ENCODE results near the gene PALLD.

PALLD gene

GRCh38 chr4:168773388-168774195 is 276.7 kb downstream of the PALLD start:
- H3K9me3 ChIP-seq (ENCODE audit: insufficient read depth, low read depth, low read length) = peaks cover 19% of the 10 kb centered on the region; the same call in 1 of the 2 replicates
- H3K4me1 ChIP-seq (ENCODE audit: insufficient read depth, low read length) = no peaks in the 10 kb centered on the region
- 95% methylated on average over 10 of the region's 12 CpGs for WGBS
- H3K36me3 ChIP-seq (ENCODE audit: insufficient read depth, low read length) = no peaks in the 10 kb centered on the region; the same call in 1 of the 2 replicates
- no peak overlapping the region for H3K9ac ChIP-seq (ENCODE audit: low read depth, low read length)
- H3K4me3 ChIP-seq (ENCODE audit: low read length) = no peak overlapping the region
- no peaks in the 10 kb centered on the region for H3K27me3 ChIP-seq (ENCODE audit: insufficient read depth, low read length)
- H3K27ac ChIP-seq (ENCODE audit: low read depth, low read length) = no peak overlapping the region

GRCh38 chr4:168776382-168776781 is 279.5 kb downstream of the PALLD start:
- Histone ChIP-seq H3K36me3 (ENCODE audit: insufficient read depth, low read length) (no peaks in the 10 kb centered on the region; the same call in 1 of the 2 replicates), H3K27ac (ENCODE audit: low read depth, low read length) (no peak overlapping the region), H3K9me3 (ENCODE audit: insufficient read depth, low read depth, low read length) (peaks cover 19% of the 10 kb centered on the region; the same call in 1 of the 2 replicates), H3K4me1 (ENCODE audit: insufficient read depth, low read length) (no peaks in the 10 kb centered on the region), H3K4me3 (ENCODE audit: low read length) (no peak overlapping the region), H3K27me3 (ENCODE audit: insufficient read depth, low read length) (no peaks in the 10 kb centered on the region), H3K9ac (ENCODE audit: low read depth, low read length) (no peak overlapping the region)

DNA sequence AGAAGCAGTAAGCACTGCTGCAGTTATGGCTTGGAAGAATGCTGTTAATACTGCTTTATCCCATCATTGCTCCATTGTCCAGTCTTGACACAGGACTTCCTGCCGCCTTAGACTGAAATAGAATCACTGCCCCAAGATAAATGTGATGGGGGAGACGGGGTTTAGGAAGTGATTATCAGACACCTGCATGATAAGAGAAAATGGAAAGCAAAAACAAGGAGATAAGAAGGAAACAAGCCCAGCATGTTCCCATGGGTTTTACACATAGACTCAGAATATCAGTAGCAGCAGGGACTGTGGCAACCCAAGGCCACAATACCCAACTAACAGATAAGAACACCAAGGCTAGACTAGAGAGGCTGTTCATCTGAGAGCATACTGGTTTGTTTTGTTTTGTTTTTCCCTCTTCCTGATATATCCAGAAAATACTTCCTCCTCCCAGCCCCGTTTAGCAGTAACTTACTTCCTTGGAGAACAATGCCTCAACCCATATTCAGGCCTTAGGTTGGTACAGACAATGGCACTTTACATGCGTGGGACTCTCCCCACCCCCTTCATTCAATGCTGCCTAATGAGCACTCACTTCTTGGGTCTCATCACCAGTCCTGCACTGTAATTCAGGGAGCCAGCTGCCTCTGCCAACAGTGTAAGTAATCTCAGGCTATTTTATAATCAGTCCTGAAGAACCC is 280.6 kb downstream of the PALLD start:
- Histone ChIP-seq H3K36me3 (ENCODE audit: insufficient read depth, low read length) (no peaks in the 10 kb centered on the region; the same call in 1 of the 2 replicates), H3K27ac (ENCODE audit: low read depth, low read length) (no peak overlapping the region), H3K4me1 (ENCODE audit: insufficient read depth, low read length) (no peaks in the 10 kb centered on the region), H3K9ac (ENCODE audit: low read depth, low read length) (no peak overlapping the region), H3K27me3 (ENCODE audit: insufficient read depth, low read length) (no peaks in the 10 kb centered on the region), H3K4me3 (ENCODE audit: low read length) (no peak overlapping the region), H3K9me3 (ENCODE audit: insufficient read depth, low read depth, low read length) (peaks cover 19% of the 10 kb centered on the region; the same call in 1 of the 2 replicates)
- WGBS = 80% methylated on average over 4 of the region's 4 CpGs

DNA sequence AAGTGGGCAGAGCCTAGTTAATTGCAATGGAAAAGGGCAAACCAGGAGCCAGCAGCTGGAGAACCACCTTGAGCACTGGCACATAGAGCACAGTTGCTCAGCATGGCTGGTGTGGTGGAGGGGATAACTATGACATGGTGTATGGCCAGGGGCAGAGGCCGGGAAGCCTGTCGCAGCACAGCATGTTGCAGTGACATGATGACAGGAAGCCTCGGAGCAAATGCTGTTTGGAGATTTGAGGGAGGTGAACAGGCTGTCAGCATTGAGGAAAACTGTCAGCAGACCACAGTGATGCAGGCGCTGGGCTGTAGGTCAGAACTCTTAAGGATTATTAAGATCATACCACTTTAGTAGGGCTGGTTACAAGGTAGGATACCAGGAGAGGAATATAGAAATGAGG is 284.5 kb downstream of the PALLD start:
- no peaks in the 10 kb centered on the region for H3K27me3 ChIP-seq (ENCODE audit: insufficient read depth, low read length)
- no peak overlapping the region for H3K9ac ChIP-seq (ENCODE audit: low read depth, low read length)
- H3K4me3 ChIP-seq (ENCODE audit: low read length) = no peak overlapping the region
- WGBS = 85% methylated on average over 4 of the region's 4 CpGs
- no peaks in the 10 kb centered on the region for H3K36me3 ChIP-seq (ENCODE audit: insufficient read depth, low read length)
- H3K9me3 ChIP-seq (ENCODE audit: insufficient read depth, low read depth, low read length) = peaks cover 4% of the 10 kb centered on the region; the same call in 1 of the 2 replicates
- peaks cover 15% of the 10 kb centered on the region for H3K4me1 ChIP-seq (ENCODE audit: insufficient read depth, low read length)
- no peak overlapping the region for H3K27ac ChIP-seq (ENCODE audit: low read depth, low read length)

DNA sequence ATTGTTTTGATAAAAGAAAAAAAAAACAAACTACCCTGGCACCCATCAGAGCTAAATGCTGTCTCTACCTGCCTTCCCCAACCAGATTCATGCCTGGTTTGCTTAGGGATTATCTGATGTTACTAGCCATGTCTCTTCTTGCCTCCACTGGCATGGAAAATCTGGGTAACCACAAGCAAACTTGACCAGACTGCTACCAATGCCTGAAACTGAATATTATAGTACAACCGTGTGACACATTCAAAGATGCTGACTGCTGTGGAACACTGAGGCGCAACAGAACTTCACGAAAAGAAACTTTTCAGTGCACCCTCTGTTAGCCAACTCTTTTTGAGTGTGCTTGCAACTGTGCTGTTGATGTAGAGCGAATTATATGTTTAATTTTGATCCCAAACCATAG is 285.1 kb downstream of the PALLD start:
- H3K4me3 ChIP-seq (ENCODE audit: low read length) = no peak overlapping the region
- no peak overlapping the region for H3K27ac ChIP-seq (ENCODE audit: low read depth, low read length)
- H3K27me3 ChIP-seq (ENCODE audit: insufficient read depth, low read length) = no peaks in the 10 kb centered on the region
- 97% methylated on average over 4 of the region's 4 CpGs for WGBS
- H3K36me3 ChIP-seq (ENCODE audit: insufficient read depth, low read length) = no peaks in the 10 kb centered on the region
- no peak overlapping the region for H3K9ac ChIP-seq (ENCODE audit: low read depth, low read length)
- no peaks in the 10 kb centered on the region for H3K9me3 ChIP-seq (ENCODE audit: insufficient read depth, low read depth, low read length)
- H3K4me1 ChIP-seq (ENCODE audit: insufficient read depth, low read length) = peaks cover 15% of the 10 kb centered on the region

- Histone ChIP-seq H3K27ac (ENCODE audit: low read depth, low read length) (no peak overlapping the region), H3K4me3 (ENCODE audit: low read length) (no peak overlapping the region), H3K4me1 (ENCODE audit: insufficient read depth, low read length) (peaks cover 15% of the 10 kb centered on the region), H3K36me3 (ENCODE audit: insufficient read depth, low read length) (no peaks in the 10 kb centered on the region), H3K9me3 (ENCODE audit: insufficient read depth, low read depth, low read length) (no peaks in the 10 kb centered on the region), H3K9ac (ENCODE audit: low read depth, low read length) (no peak overlapping the region), H3K27me3 (ENCODE audit: insufficient read depth, low read length) (no peaks in the 10 kb centered on the region)
- WGBS = 90% methylated on average over 5 of the region's 5 CpGs
Observed at GRCh38 chr4:168782439-168782838, 285.6 kb downstream of the PALLD start.

DNA sequence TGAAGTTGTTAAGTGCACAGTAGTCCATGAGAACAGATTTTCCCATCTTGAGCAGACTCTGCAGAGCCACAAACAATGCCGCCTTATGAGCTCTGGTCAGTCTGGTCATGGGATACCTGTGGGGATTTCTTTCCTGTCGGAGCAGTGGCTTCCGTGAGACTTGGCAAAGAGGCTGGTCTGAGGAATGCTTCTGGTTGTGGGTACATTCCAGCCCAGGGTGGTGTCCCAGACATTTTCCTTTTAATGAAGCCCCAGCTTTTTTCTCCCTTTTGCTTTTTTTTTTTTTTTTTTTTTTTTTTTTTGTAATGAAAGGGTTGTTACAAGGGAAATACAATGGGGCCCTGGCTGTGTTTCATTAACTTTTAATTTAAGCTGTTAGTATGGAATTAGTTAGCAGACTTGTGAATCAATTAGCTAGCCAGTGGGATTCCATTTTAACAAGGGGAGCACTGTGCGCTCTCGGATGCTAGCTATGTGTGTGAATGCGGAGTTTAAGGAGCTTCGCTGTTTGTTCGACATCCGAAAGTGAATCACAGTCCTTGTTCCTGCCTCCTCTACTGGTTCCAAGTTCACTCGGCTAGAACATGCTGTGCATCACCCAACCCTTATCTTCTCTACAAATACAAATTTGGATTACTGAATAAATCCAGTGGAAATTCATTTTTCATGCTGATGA is 288.1 kb downstream of the PALLD start:
- H3K9me3 ChIP-seq (ENCODE audit: insufficient read depth, low read depth, low read length) = no peaks in the 10 kb centered on the region
- H3K4me3 ChIP-seq (ENCODE audit: low read length) = no peak overlapping the region
- no peaks in the 10 kb centered on the region for H3K36me3 ChIP-seq (ENCODE audit: insufficient read depth, low read length)
- H3K27me3 ChIP-seq (ENCODE audit: insufficient read depth, low read length) = no peaks in the 10 kb centered on the region
- WGBS = 80% methylated on average over 10 of the region's 10 CpGs
- peak overlapping the region; percentile 53; the same call in 1 of the 2 replicates for H3K27ac ChIP-seq (ENCODE audit: low read depth, low read length)
- peaks cover 21% of the 10 kb centered on the region for H3K4me1 ChIP-seq (ENCODE audit: insufficient read depth, low read length)
- H3K9ac ChIP-seq (ENCODE audit: low read depth, low read length) = no peak overlapping the region

DNA sequence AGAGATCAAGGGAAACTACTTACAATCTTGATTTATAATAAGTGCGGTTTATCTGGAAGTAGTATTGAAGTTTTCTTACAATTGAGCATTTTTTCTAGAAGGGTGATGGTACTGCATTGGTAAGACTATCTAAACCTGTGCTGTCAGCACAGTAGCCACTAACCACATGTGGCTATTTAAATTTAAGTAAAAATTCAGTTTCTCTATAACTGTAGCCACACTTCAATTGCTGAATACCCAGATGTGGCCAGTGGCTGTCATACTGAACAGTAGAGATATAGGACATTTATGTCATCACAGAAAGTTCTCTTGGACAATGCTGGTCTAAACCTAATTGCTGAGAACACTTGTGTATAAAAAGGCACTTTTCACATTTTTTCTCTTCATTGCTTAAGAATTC is 290.5 kb downstream of the PALLD start:
- Histone ChIP-seq H3K4me3 (ENCODE audit: low read length) (no peak overlapping the region), H3K36me3 (ENCODE audit: insufficient read depth, low read length) (no peaks in the 10 kb centered on the region), H3K27ac (ENCODE audit: low read depth, low read length) (no peak overlapping the region), H3K4me1 (ENCODE audit: insufficient read depth, low read length) (peaks cover 25% of the 10 kb centered on the region), H3K9ac (ENCODE audit: low read depth, low read length) (no peak overlapping the region), H3K9me3 (ENCODE audit: insufficient read depth, low read depth, low read length) (no peaks in the 10 kb centered on the region), H3K27me3 (ENCODE audit: insufficient read depth, low read length) (no peaks in the 10 kb centered on the region)
- 88% methylated on average over 1 of the region's 1 CpG for WGBS

- WGBS = 88% methylated on average over 8 of the region's 10 CpGs
- Histone ChIP-seq H3K9me3 (ENCODE audit: insufficient read depth, low read depth, low read length) (no peaks in the 10 kb centered on the region), H3K4me1 (ENCODE audit: insufficient read depth, low read length) (peaks cover 26% of the 10 kb centered on the region), H3K4me3 (ENCODE audit: low read length) (no peak overlapping the region), H3K36me3 (ENCODE audit: insufficient read depth, low read length) (no peaks in the 10 kb centered on the region), H3K27ac (ENCODE audit: low read depth, low read length) (no peak overlapping the region), H3K27me3 (ENCODE audit: insufficient read depth, low read length) (no peaks in the 10 kb centered on the region), H3K9ac (ENCODE audit: low read depth, low read length) (no peak overlapping the region)
Observed at GRCh38 chr4:168787801-168788595, 291.1 kb downstream of the PALLD start.

DNA sequence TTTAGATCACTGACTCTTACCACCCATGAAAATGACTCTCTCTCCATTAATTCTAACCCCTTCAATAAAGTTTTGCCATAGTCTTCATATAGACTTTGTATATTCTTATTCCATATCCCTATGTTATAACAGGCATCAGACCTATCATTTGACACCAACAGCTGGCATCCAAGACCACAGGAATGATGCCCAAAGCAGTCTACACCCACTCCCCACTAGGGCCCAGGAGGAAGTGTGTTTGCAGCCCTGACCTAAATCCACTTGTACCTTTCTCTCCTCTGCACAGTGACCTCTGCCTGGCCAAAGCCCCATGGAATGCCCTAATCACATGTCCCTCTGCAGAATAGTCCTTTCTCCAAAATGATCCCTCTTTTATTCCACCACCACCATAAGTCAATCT is 294.0 kb downstream of the PALLD start:
- Histone ChIP-seq H3K4me1 (ENCODE audit: insufficient read depth, low read length) (peaks cover 11% of the 10 kb centered on the region; the same call in 1 of the 2 replicates), H3K27me3 (ENCODE audit: insufficient read depth, low read length) (no peaks in the 10 kb centered on the region), H3K9me3 (ENCODE audit: insufficient read depth, low read depth, low read length) (no peaks in the 10 kb centered on the region), H3K4me3 (ENCODE audit: low read length) (no peak overlapping the region), H3K9ac (ENCODE audit: low read depth, low read length) (no peak overlapping the region), H3K36me3 (ENCODE audit: insufficient read depth, low read length) (no peaks in the 10 kb centered on the region), H3K27ac (ENCODE audit: low read depth, low read length) (no peak overlapping the region)
